NB4 (cell line): Measurements from ENCODE around the gene TNIP2.

ENCODE experiments used
- DNase-seq: peaks from one replicate; pipeline ENCODE4 v3.0.0; 2010; ENCODE audit warnings: low read depth
- H3K4me3 ChIP-seq: one replicate; pipeline ENCODE4 v1.5.1; 2011; ENCODE audit warnings: mild to moderate bottlenecking, low read depth, low read length, moderate library complexity
- MAX ChIP-seq: IDR thresholded peaks from 2 replicates; pipeline ENCODE4 v1.6.1; 2011; ENCODE audit warnings: low read depth, low read length
- MYC ChIP-seq: IDR thresholded peaks from 2 replicates; pipeline ENCODE4 v1.6.1; 2011; ENCODE audit warnings: low read depth, low read length
- POLR2A ChIP-seq: IDR thresholded peaks from 2 replicates; pipeline ENCODE4 v1.6.1; 2011; ENCODE audit warnings: mild to moderate bottlenecking; ENCODE audit not compliant: insufficient read length; ENCODE audit errors: extremely low read depth
- TF ChIP-seq, protein P1 (sequence below): IDR thresholded peaks from one replicate; pipeline ENCODE4 v1.5.1; 2012; ENCODE audit warnings: low read depth, low read length

TNIP2 gene

GRCh38 chr4:2725380-2725779, 30.8 kb downstream of the TNIP2 start:
- no peak overlapping the region for H3K4me3 ChIP-seq
- TF ChIP-seq, protein P1, sequence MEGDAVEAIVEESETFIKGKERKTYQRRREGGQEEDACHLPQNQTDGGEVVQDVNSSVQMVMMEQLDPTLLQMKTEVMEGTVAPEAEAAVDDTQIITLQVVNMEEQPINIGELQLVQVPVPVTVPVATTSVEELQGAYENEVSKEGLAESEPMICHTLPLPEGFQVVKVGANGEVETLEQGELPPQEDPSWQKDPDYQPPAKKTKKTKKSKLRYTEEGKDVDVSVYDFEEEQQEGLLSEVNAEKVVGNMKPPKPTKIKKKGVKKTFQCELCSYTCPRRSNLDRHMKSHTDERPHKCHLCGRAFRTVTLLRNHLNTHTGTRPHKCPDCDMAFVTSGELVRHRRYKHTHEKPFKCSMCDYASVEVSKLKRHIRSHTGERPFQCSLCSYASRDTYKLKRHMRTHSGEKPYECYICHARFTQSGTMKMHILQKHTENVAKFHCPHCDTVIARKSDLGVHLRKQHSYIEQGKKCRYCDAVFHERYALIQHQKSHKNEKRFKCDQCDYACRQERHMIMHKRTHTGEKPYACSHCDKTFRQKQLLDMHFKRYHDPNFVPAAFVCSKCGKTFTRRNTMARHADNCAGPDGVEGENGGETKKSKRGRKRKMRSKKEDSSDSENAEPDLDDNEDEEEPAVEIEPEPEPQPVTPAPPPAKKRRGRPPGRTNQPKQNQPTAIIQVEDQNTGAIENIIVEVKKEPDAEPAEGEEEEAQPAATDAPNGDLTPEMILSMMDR = no peak
- TF ChIP-seq MYC = no peak
- no peak for TF ChIP-seq POLR2A
- TF ChIP-seq MAX = no peak
- no peak for DNase-seq

- no peak for TF ChIP-seq MYC
- no peak for DNase-seq
- no peak overlapping the region for H3K4me3 ChIP-seq
Observed at GRCh38 chr4:2723751-2724150, 32.4 kb downstream of the TNIP2 start.

- no peak for DNase-seq
- H3K4me3 ChIP-seq = no peak overlapping the region
- TF ChIP-seq MAX = no peak
- TF ChIP-seq, protein P1 = no peak
- no peak for TF ChIP-seq POLR2A
- TF ChIP-seq MYC = no peak
Observed at GRCh38 chr4:2722033-2722432, 34.1 kb downstream of the TNIP2 start.

GRCh38 chr4:2721586-2721985, 34.5 kb downstream of the TNIP2 start:
- H3K4me3 ChIP-seq = no peak overlapping the region
- TF ChIP-seq, protein P1 = no peak
- TF ChIP-seq MAX = no peak; the same call in 1 of the 2 replicates
- no peak for TF ChIP-seq MYC
- TF ChIP-seq POLR2A = no peak
- DNase-seq = no peak

DNA sequence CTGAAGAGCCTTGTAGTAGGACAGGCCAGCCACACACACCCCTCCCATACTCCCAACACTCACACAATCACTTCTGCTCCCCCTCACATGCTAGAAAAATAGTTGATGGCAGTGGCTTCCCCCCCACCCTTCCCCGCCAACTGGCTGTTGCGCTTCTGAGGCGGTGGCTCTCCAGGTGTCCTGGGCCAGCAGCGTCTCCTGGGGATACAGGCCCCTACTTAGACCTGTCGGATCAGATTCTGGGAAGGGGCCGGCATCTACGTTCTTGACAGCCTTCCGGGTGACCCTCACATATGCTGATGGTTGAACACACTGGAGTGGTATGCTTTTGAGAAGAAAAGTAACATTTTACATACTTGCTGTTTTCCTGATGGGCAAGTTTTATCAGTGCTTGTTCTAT, 39.9 kb downstream of the TNIP2 start:
- no peak for TF ChIP-seq MYC
- TF ChIP-seq POLR2A = no peak
- TF ChIP-seq, protein P1 = no peak
- TF ChIP-seq MAX = no peak
- no peak for DNase-seq
- no peak overlapping the region for H3K4me3 ChIP-seq

DNA sequence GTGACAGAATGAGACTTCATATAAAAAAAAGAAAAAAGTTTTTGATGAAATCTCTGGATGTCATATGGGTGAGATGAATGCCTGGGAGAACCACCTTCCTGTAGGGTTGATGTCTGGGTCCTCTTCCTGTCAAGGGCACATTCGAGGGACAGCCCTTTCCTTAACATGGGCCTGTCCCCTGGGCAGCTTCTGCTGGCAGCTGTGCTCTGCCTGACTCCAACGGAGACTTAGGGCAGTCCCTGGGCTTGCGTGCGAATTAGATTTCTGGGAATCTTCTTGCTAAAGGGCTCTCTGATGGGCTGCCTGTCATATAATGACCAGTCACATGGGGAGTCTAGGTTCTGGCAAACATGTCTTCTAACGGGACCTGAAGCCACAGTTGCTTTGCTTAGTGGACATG, 40.7 kb downstream of the TNIP2 start:
- TF ChIP-seq MAX (no peak), POLR2A (no peak), MYC (no peak)
- TF ChIP-seq, protein P1 = no peak
- H3K4me3 ChIP-seq = no peak overlapping the region
- no peak for DNase-seq
